HEK293T (cell line): ENCODE data around the gene XPNPEP2.
"Not testable (repeated sequence)": the region's sequence is repeated elsewhere in the genome, so short reads cannot be mapped to it uniquely, and the experiment has no call there.

Experiments
- CTCF ChIA-PET: fragments of 350-600 bp; formaldehyde crosslinking; extraction: SDS; loops from one replicate; lab custom pipeline; 2021; ENCODE audit warnings: antibody characterized with exemption, inconsistent platforms; lab: Yijun Ruan, JAX
- POLR2A ChIA-PET: fragments of 350-600 bp; formaldehyde crosslinking; extraction: SDS; loops from one replicate; lab custom pipeline; 2020; ENCODE audit warnings: antibody characterized with exemption, inconsistent platforms; lab: Yijun Ruan, JAX
- DNase-seq: peaks from one replicate; pipeline ENCODE4 v3.0.0; 2012; ENCODE audit warnings: mixed read lengths; ENCODE audit errors: extremely low spot score
- ARNT ChIP-seq: fragments of 450-650 bp; IDR thresholded peaks from 2 replicates; pipeline ENCODE4 v1.6.1; 2017; ENCODE audit warnings: mild to moderate bottlenecking
- BHLHE40 ChIP-seq: fragments of 450-650 bp; IDR thresholded peaks from 2 replicates; pipeline ENCODE4 v1.6.1; 2016; ENCODE audit warnings: mild to moderate bottlenecking, moderate library complexity, borderline replicate concordance
- CTBP1 ChIP-seq: fragments of 450-650 bp; IDR thresholded peaks from 2 replicates; pipeline ENCODE4 v1.6.1; 2016; ENCODE audit warnings: borderline replicate concordance
- ELF4 ChIP-seq: fragments of 450-650 bp; IDR thresholded peaks from 2 replicates; pipeline ENCODE4 v1.6.1; 2017; ENCODE audit warnings: antibody characterized with exemption
- FOXA1 ChIP-seq: fragments of 450-650 bp; IDR thresholded peaks from 2 replicates; pipeline ENCODE4 v1.6.1; 2016; ENCODE audit warnings: mild to moderate bottlenecking
- FOXK2 ChIP-seq: fragments of 450-650 bp; IDR thresholded peaks from 2 replicates; pipeline ENCODE4 v1.6.1; 2016; ENCODE audit warnings: mild to moderate bottlenecking
- FOXM1 ChIP-seq: fragments of 450-650 bp; IDR thresholded peaks from 2 replicates; pipeline ENCODE4 v1.6.1; 2017; ENCODE audit warnings: mild to moderate bottlenecking, borderline replicate concordance
- HDGF ChIP-seq: fragments of 450-650 bp; IDR thresholded peaks from 2 replicates; pipeline ENCODE4 v1.6.1; 2017; ENCODE audit warnings: antibody characterized with exemption, borderline replicate concordance
- L3MBTL2 ChIP-seq: fragments of 450-650 bp; conservative IDR thresholded peaks from 2 replicates; pipeline ENCODE4 v1.6.1; 2016; ENCODE audit warnings: mild to moderate bottlenecking
- LEF1 ChIP-seq: fragments of 450-650 bp; IDR thresholded peaks from 2 replicates; pipeline ENCODE4 v1.6.1; 2017; ENCODE audit warnings: mild to moderate bottlenecking, borderline replicate concordance
- NFRKB ChIP-seq: fragments of 450-650 bp; IDR thresholded peaks from 2 replicates; pipeline ENCODE4 v1.6.1; 2016; ENCODE audit warnings: mild to moderate bottlenecking, moderate library complexity
- PKNOX1 ChIP-seq: fragments of 450-650 bp; IDR thresholded peaks from 2 replicates; pipeline ENCODE4 v1.6.1; 2016
- SP1 ChIP-seq: fragments of 450-650 bp; IDR thresholded peaks from 2 replicates; pipeline ENCODE4 v1.6.1; 2017
- SUZ12 ChIP-seq: fragments of 450-650 bp; IDR thresholded peaks from 2 replicates; pipeline ENCODE4 v1.6.1; 2016; ENCODE audit warnings: mild to moderate bottlenecking
- TARDBP ChIP-seq: fragments of 450-650 bp; IDR thresholded peaks from 2 replicates; pipeline ENCODE4 v1.6.1; 2016
- ZNF384 ChIP-seq: fragments of 450-650 bp; IDR thresholded peaks from 2 replicates; pipeline ENCODE4 v1.6.1; 2016

The XPNPEP2 gene

GRCh38 chrX:129737916-129738315 is 863 bp upstream of the XPNPEP2 start:
- no peak for DNase-seq
- POLR2A ChIA-PET: no interaction called here
- CTCF ChIA-PET: interaction anchor here (2.2 kb wide), 1 partner anchor 12 kb away, joined by 11 read pairs; no protein-coding TSS in a partner anchor
- TF ChIP-seq BHLHE40: no peak
- TF ChIP-seq FOXM1: no peak
- no peak for TF ChIP-seq ARNT
- TF ChIP-seq SP1: no peak
- no peak for TF ChIP-seq ZNF384
- no peak for TF ChIP-seq NFRKB
- no peak for TF ChIP-seq TARDBP
- no peak for TF ChIP-seq FOXA1
- no peak for TF ChIP-seq PKNOX1
- no peak for TF ChIP-seq L3MBTL2
- no peak for TF ChIP-seq CTBP1
- TF ChIP-seq HDGF: no peak

- CTCF ChIA-PET: no interaction called here
- TF ChIP-seq FOXA1: no peak
- POLR2A ChIA-PET: no interaction called here
- no peak for DNase-seq
These were observed 799 bp downstream of the XPNPEP2 start for GRCh38 chrX:129739578-129739977.

DNA sequence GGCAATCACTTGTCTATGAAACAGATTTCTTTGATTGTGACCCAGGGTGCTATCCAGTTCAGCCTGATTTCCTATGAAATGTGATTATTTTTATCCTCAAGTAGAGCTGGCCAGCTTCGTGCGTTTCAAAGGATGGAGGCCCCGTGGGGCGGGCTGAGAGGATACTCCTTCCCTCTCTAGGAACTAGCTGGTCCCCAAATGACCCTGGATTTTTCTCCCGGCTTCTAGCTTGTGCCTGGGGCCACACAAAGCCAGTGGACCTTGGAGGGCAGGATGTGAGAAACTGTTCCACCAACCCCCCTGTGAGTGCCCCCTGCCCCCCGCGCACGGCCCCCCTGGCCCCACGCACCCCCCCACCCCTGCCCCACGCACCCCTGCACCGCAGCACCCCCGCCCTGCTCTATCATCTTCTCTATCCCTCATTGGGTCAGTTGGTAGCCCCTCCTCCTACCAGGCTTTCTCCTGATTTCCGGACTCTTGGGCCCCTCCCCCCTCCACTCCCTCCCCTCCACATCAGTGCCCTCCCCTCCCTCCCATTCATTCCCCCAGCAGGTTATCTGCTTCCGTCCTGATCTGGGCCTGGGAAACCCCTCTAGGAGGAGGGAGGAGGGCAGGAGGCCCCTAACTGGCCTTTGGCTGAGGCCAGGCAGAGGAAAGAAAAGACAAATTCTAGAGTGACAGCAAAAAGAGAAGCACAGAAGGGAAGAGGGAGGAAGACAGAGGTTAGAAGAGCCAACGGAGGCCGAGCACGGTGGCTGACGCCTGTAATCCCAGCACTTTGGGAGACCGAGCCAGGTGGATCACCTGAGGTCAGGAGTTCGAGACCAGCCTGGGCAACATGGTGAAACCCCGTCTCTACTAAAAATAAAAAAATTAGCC is 3.3 kb downstream of the XPNPEP2 start:
- DNase-seq: no peak
- CTCF ChIA-PET: no interaction called here
- POLR2A ChIA-PET: no interaction called here
- TF ChIP-seq ELF4: no peak
- TF ChIP-seq FOXM1: no peak
- TF ChIP-seq FOXA1: no peak
- no peak for TF ChIP-seq LEF1
- no peak for TF ChIP-seq PKNOX1
- no peak for TF ChIP-seq BHLHE40
- no peak for TF ChIP-seq SUZ12
- TF ChIP-seq NFRKB: no peak
- no peak for TF ChIP-seq CTBP1
- TF ChIP-seq ARNT: no peak
- TF ChIP-seq SP1: no peak
- TF ChIP-seq L3MBTL2: no peak
- TF ChIP-seq ZNF384: no peak
- TF ChIP-seq TARDBP: no peak
- TF ChIP-seq FOXK2: no peak

DNA sequence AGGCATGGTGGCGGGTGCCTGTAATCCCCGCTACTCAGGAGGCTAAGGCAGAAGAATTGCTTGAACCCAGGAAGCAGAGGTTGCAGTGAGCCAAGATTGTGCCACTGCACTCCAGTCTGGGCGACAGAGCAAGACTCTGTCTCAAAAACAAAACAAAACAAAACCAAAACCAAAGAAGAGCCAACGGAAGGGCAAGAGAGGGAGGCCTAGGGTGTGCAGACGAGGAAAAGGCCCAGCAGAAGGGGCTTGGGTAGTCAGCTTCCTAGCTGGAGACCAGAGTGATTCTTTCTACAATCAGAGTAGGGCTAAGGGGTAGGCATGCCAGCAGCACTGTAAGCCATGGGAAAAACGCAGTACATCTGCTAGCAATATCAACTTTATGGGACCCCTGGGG is 4.0 kb downstream of the XPNPEP2 start:
- DNase-seq, POLR2A ChIA-PET: not testable (repeated sequence)
- CTCF ChIA-PET: interaction anchor here (1.0 kb wide), 1 partner anchor 137 kb away, joined by 3 read pairs; no protein-coding TSS in a partner anchor

GRCh38 chrX:129743821-129744220 is 5.0 kb downstream of the XPNPEP2 start:
- POLR2A ChIA-PET: no interaction called here
- TF ChIP-seq L3MBTL2 (no peak), FOXA1 (no peak), SUZ12 (no peak), ZNF384 (no peak), PKNOX1 (no peak)
- no peak for DNase-seq
- CTCF ChIA-PET: no interaction called here

DNA sequence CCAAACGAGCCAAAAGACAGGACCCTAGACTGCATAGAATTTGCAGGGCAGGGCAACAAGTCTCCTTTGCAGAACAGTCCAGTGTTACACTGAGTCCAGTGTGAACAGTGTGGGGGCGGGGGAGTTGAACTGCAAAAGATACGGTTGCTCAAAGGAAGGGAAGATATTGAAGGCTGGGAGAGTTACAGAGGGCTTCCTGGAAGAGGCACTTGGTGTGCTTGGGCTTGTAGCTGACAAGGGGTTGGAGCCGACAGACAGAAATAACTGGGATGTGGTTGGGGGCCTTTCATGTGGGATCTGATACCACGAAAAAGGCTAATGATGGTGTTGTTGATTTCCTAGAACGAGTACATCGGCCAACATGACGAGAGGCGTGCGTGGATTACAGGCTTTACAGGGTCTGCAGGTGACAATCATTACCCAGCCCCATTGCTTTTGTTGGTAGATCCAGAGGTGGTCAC is 6.1 kb downstream of the XPNPEP2 start:
- CTCF ChIA-PET: no interaction called here
- DNase-seq: no peak
- POLR2A ChIA-PET: no interaction called here
- no peak for TF ChIP-seq CTBP1
- no peak for TF ChIP-seq BHLHE40
- no peak for TF ChIP-seq SP1
- no peak for TF ChIP-seq L3MBTL2
- TF ChIP-seq PKNOX1: no peak
- no peak for TF ChIP-seq FOXM1
- TF ChIP-seq SUZ12: no peak
- no peak for TF ChIP-seq FOXA1
- no peak for TF ChIP-seq LEF1
- no peak for TF ChIP-seq TARDBP
- no peak for TF ChIP-seq FOXK2
- no peak for TF ChIP-seq NFRKB
- no peak for TF ChIP-seq ELF4
- no peak for TF ChIP-seq ZNF384
- TF ChIP-seq ARNT: no peak
- TF ChIP-seq HDGF: no peak
